ENCODE measurements around the gene TASP1.

The TASP1 gene

DNA sequence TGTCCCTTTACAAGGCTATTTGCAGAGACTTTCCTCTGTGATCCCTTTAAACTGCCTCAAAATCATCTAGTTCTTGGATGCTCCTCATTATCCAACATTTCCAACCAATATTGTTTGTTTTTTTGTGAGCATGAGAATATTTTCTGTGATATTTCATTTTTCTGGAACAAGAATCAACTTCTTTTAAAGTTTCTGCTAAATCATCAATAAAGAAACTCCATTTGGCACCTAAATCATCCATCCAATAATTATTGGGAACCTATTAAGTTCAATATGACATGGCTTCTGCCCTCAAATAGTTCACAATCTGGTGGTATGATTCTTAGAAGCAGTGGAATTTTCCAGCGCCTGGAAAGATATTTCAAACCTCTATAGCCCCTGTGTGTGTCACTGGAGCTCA, 210.0 kb downstream of the TASP1 start:
- DNase-seq, result no peak

DNA sequence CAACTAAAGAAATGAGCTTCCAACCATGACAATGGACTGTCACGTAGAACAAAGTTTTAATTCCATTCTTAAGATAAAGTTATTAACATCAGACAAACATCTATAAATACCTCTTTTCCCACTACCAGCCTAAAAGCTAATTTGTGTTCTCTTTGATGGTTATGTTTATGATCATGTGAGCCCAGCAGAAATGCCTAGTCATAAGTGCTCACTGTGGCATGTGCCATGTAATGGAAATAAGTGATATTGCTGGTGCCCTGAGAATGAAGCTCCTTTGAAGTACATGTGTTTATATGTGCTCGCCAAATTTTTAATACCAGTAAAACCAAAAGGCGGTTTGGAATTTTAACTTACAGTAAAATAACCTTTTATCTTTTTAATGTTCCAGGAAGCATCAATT, 211.9 kb downstream of the TASP1 start:
- no peak for DNase-seq

DNA sequence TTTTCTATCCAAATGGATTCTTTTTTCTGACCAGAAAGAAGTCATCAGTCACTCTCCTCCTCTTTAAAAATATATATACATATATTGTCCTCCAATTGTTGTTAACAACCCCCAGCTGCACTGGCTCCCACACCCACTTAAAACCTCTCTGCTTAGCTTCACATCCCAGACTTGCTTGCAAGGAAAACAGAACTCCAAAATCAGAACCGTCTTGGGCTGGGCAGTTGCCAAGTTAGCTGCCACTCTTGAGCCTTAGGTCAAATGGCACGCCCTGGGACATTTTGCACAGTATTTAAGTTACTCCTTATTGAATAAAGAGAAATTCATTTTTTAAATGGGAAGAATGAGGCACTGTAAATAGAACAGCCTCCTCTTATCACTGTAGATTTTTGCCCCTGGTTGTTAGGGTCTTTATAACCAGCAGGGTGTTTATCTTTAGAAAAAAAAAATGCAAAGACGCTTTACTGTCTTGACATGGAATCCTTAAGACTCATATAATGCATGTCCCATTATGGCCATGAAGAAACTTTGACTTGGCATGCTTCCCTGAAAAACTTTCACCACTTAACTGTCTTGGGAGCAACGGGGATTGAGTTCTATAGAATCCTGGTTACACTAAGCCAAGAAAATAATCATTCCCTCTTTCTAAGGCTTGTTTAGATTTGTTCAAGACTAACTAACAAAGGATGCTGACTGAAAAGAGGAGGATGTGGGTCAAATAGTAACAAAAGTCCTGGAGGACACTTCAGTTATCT, 213.2 kb downstream of the TASP1 start:
- DNase-seq, result peak; percentile 24

DNA sequence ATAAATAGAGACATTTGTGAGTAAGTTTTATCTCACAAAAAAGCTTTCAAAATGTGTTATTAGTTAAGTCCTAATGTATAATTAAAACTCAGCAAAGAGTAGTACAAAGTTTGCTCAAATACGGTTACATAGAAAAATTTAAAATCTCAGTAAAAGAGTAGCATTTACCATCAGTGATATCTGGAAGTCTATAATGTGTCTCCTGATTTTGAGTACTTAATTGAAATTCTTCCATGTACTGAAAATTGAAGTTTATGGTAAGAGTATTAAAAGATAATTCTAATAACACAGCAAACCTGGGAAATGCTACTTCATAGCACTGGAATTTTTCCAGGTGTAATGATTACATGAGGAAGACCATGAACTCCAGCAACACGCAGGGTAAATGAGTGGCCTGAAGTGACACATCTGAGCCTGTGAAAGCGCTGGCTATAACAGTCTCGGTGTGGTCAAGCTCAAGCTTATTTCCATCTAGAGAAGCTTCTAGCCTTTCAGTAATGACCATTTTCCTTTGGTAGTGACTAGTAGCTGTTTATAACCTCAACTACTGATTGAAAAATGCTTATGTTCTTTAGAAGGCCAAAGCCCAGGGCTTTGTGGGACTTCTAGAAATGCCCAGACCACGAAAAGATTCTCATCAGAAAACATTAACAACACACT, 214.4 kb downstream of the TASP1 start:
- no peak for DNase-seq

DNA sequence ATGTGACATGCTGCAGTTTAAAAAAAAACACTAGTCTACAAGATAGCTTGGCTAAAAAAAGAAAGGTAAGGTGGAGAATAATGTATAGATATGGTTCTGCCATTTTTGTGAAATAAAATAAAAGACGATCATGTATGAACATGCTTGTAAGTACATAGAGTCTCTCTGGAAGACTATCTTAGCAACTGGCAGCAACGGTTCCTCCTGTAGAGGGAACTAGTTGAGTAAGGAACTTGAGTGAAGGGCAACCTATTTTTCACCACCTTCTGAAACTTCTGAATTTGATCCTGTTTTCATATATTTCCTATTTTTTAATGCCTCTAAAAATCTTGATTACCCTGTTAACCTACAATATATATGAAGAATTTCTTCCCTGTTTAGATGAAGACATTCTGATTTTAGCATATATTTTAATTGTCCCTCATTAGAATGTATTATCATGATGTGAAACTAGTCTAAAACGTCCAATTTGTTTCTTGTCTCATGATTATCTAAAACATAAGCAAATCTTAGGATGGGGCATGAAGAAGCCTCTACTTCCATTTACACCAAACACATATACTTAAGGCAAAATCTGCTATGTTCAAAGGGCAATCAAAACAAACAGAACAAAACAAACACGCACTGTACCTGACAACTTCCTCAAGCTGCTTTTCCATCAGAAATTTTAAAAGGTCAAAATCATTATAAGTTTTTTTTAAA, 215.1 kb downstream of the TASP1 start:
- DNase-seq, result no peak

DNA sequence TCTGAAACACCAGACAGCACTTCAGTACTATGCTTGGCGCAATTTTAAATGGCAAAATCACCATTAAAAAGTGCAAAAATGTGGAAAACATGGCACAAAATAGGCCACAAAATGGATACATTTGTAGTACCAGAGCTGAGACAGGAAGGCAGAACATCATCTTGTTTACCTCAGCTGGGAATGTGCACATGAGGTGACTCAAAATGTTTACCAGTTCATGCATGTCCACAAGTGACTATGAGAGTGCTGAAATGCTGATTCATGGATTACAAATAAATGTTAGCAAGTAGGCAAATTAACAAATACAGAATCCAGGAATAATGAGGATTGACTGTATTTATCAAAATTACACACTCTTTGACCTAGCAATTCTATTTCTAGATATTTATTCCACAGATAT, 216.1 kb downstream of the TASP1 start:
- DNase-seq, result no peak

DNA sequence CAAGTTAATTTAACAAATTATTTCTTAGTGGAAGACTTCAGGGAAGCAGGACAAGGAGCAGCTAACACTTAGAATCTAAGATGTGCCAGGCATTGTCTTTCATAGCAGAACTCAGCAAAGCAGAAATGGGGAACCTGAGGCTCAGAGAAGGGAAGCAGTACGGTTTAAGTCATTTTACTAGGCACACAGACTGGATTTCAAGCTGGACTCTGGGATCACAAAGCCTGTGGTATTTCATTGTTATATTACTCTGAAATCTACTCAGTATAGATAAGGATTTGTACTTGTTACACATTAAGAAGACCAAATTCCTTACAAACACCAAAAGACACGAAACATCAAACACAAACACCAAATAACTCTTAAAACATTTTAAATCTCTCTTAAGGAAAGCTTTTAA, 218.1 kb downstream of the TASP1 start:
- no peak for DNase-seq

DNA sequence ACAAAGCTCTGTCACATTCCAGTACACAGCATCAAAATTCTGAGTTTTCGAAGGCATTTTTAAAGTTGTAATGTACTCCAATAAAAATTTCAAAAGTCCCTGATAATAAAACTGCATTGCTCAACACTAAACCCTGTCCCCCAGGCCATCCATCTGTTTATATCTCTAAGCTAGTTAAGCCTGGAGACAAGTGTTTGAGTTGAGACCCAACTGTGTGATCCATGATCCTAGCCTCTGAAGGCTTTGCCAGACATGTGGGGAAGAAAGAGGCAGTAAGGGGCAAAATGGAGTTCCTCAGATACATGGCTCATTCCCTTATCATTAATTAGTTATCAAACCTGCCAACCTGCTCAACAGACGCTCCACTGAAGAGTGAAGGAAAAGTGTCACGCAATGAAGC, 219.3 kb downstream of the TASP1 start:
- DNase-seq, result no peak

DNA sequence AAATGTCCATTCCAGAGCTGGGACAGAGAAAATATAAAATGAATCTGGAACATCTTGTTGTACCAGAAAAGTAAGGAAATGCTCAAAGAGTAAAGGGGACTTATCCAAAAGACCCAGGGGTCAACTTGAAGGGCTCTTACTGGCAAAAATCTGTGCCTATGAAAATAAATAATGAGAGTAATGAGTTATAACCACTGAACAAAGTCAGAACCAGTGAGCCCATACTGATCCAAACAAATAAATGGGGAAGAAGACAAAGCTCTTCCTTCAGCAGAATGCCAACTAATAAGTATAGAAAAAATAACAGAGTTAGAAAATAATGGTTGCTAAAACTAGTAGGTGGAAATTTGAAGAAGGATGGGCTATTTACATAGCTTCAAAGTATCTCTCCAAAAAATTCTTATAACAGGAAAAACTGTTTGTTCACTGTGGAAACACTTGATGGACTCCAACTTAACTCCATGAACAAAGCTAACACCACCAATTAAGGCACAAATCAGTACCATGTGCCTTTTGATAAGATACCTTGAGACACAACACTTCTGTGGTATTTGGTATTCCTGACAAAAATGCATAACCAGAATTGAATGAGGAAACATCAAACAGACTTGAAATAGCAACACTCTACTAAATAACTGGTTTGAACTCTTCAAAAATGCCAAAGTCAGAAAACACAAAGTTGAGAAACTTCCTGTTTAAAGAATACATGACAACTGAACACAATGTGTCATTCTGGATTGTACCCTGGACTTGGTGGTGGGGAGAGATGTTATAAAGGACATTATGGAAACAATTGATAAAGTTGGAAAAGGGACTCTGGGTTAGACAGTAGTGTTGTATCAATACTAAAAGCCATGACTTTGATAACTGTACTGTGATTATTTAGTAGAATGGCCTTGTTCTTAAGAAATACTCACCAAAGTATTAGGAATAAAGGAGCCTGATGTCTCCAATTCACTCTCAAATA, 220.2 kb downstream of the TASP1 start:
- no peak for DNase-seq

DNA sequence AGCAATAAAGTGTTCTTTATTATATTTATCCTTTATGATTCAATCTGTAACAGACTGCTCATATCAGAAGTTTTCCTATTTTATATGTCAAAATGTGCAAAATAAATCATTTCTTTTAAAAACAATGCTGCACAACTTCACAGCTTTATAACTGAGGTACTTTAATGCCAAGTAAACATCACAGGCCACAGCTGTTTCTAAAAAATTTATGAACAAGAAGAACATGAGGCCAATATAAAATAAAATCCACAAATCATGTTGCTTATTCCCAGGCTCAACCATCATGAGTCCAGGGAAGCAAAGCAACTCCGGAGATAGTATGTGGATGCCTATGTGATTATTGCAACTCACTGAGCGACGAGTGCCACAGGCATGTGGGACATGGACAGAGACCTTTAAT, 222.2 kb downstream of the TASP1 start:
- DNase-seq, result no peak

DNA sequence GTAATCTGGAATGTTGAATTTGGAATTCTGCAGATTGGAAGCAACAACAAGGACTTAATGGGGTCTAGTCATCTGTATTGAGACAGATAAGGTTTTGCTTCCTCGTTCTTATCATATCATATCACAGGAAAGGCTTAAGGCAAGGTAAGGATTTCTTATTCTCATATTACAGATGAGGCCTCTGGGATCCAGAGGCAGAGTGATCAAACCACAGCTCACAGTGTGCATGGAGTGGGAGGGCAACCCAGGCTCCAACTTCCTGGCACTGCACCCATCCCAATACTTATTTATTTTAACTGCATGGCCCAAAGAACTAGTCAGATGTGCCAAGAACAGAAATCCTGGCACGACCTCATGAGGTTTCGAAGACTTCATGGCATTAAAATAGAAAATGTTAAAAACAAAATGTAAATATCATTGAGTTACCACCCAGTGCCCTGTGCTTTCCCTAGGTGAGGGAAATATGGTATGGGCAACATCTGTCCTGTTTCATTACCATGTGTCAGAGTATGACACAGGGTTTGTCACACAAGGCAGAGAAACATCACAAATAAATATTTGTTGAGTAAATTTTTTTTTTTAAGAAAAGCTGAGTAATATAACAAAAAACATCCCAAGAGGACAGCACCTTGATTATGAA, 225.8 kb downstream of the TASP1 start:
- DNase-seq, result no peak

DNA sequence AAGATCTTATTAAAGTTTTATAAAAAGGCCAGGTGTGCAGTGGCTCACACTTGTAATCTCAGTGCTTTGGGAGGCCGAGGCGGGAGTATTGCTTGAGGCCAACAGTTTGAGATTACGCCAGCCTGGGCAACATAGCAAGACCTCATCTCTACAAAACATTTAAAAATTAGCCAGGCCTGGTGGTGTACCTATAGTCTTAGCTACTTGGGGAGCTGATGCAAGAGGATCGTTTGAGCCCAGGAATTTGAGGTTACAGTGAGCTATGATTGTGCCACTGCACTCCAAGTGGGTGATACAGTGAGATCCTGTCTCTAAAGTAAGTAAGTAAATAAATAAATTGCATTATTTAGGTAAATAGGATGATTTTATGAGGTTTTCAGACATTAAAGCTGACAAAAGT, 234.4 kb downstream of the TASP1 start:
- no peak for DNase-seq

DNA sequence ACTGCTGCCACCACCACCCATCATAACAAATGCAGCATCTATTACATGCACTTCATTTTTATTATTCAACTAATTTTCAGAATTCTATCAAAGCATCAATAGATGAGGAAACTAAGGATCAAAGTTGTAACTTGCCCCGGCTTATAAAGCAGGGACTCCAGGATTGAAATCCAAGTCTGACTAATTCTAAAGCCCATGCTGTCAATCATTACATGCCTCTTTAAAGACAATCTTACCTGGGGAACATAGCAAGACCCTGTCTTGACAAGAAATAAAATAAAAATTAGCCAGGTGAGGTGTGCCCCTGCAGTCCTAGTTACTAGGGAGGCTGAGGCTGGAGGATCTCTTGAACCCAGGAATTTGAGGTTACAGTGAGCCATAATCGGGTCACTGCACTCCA, 235.3 kb downstream of the TASP1 start:
- no peak for DNase-seq

DNA sequence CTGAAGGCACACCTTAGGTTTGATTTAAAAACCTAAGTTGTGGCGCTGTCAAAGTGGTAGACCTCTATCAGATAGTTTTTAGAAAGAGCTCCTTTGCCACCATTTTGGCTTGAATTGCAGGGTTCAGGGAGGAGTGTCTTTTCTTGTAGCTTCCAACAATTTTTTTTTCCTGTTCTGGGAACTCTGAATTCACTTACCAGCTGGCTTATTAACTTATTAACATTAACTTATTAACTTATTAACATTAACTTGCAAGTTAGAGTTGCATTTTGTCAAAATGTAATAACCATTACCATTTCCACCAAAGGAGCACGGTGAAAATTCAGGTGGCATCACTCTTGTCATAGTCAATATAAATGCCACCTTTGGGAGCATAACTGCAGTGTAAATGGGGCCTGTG, 235.7 kb downstream of the TASP1 start:
- DNase-seq, result no peak

DNA sequence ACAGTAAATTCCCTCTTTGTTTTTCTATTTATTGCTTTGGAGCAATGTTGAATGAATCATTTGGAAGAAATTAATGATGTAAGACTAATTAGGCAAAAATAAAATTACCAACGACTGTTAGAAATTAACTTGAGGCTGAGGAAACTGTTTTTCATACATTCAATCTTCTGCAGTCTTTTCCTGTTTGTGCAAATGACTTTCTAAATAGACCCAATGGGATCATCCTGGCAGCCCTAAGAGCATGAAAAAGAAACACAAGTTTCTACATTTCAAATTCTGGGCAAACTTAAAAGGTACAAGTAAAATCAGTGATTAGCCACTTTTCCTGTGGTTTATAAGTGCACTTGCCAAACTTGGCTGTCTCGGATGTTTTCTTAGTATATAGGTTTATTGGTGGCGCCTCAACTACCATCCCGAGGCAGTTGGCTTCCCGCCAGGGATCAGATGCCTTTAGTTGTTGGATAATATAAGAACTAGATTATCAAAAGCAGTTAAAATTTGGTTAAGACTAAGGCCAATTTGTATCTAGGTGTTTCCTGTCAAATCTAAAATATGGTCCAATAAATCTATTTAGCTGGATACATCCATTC, 236.5 kb downstream of the TASP1 start:
- DNase-seq, result no peak

DNA sequence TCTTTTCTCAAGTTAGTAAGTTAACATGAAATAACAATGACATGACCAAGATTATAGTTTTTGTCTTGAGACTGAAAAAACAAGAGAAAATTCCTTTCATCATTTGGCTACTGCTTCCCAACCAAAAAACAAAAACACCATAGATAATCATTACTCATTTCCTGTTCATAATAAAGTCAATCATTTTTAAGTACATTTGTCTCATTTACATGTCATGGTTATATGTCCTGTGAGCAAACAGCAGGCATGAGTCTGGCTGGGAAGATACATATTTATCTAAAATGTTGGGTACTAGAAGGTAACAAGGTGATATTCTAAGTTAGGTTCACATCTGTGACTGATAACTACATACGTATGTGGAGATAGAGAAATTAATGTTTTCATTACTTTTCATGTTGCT, 237.1 kb downstream of the TASP1 start:
- no peak for DNase-seq

DNA sequence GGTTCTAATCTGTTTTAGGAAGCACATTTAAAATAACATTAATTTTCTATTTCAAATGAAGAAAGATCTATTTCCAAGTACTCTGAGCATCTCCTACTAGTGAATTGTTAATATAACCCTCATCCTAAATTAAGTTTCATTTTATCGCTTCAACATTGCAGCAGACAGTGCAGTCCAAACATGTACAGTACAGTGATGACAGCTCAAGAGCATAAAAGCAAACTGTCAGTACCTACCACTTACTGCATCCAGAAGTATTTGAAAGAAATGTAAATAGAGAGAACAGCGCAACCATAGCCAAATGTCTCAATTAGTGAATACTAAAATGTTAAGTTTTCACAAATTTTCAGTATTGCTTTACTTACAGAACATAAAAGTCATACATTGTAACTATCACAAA, 238.3 kb downstream of the TASP1 start:
- no peak for DNase-seq

DNA sequence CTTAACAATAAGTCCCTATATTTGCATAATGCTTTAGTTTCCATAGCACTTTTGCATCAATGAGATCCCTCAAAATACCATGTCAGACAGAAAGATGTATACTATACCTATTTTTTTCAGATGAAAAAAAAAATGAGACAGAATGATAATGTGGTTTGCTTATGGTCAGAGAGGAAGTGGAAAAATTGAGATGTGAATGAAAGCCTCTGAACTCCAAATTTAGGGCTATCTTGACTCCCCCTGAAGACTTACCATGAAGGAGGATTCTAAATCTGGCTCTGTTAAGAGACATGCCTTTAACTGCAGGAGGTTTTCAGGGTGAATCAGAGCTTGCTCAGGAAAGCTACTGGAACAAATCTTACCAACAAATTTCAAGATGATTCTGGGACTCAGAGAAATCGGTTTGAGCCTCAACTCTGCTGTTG, 241.4 kb downstream of the TASP1 start:
- peak; percentile 73 for DNase-seq

DNA sequence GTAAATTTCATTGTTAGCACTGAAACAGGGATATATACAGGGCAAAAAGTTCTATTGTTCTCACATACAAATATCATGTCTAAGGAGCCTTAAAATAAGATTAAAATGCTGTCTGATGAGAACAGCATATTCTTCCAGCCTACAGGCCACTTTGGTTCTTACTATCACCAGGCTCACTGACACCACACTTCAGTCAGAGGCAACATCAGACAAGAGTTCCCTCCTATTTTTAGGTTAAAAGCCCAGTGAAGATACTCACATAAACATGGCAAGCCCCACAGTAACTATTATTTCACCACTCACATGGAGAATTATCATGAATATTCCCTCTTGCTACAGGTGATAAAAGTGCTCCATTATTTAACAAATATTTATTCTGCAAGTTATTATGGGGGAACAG, 241.9 kb downstream of the TASP1 start:
- DNase-seq, result no peak

DNA sequence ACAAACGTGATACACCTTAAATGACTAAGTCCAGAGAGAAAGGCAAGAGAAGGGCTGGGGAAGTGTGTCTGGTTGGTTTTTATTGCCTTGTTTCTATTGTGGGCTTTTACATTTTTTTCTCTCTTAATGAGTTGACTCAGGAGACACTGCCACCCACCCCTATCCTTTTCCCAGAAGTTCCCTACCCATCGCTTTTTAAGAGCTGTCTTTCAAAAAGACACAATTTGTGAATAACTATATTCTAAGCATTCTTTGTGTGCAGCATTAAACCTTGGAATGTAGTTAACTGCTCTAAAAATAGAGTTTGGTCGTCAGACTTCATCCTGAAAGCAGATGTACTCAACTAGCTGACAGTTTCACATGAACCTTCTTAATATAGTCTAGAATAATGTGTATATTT, 242.7 kb downstream of the TASP1 start:
- DNase-seq, result peak; percentile 87

DNA sequence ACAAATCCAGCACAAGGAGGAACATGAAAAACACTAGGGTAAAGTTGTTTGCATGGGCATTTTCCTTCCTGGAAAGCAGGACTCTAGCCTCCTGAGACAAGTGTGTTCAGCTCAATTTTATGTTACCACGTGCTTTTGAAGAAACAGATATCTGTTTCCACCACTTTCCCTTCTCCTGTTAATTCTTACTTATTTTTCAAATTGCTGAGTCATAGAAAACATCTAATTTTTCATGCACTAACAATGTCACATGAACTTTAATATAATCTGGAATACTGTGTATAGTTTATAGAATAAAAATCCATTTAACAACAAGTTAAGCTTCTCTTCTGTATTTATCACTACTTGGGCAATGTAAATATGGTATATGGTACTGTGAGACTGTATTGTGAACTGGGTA, 243.5 kb downstream of the TASP1 start:
- DNase-seq, result no peak

DNA sequence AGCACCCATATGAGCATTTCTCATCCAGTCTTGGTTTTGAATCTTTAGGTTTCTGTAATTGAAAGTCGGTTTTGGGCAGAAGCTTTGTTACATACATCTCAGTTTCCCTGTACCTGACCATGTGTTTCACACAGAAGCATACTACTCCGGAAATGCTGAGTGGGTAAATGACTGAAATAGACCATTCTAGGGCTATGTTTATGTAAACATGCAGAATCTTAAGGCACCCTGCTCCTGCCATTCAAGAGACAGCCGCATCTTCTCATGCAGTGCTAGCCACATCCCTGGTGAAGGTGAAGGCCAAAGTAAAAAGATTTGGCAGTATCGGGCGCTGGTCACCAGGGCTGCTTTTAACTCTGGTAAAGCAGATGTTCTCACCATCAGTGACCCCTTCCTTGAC, 246.3 kb downstream of the TASP1 start:
- no peak for DNase-seq
